HG02642 (cell line): ENCODE data around the gene ANO4.

Experiments used
- ATAC-seq: cut with Tn5 transposase; IDR thresholded peaks from one replicate; pipeline ENCODE4 v1.9.1; 2021; ENCODE audit warnings: mild to moderate bottlenecking; ENCODE audit not compliant: unreplicated experiment, poor library complexity

ANO4 gene

GRCh38 chr12:100800723-100801122 is 6.1 kb downstream of the ANO4 start:
- no peak for ATAC-seq

- no peak for ATAC-seq
Observed at GRCh38 chr12:100801320-100801719, 6.7 kb downstream of the ANO4 start.

GRCh38 chr12:100808777-100809176 is 14.2 kb downstream of the ANO4 start:
- no peak for ATAC-seq

GRCh38 chr12:100820314-100820713 is 25.7 kb downstream of the ANO4 start:
- no peak for ATAC-seq

GRCh38 chr12:100823963-100824362 is 29.4 kb downstream of the ANO4 start:
- no peak for ATAC-seq

- ATAC-seq = no peak
Observed at GRCh38 chr12:100824476-100824875, 29.9 kb downstream of the ANO4 start.

GRCh38 chr12:100826323-100826722 is 31.7 kb downstream of the ANO4 start:
- ATAC-seq = no peak

GRCh38 chr12:100827901-100828520 is 33.4 kb downstream of the ANO4 start:
- no peak for ATAC-seq

- no peak for ATAC-seq
Observed at GRCh38 chr12:100830003-100830795, 35.6 kb downstream of the ANO4 start.

GRCh38 chr12:100833282-100833681 is 38.7 kb downstream of the ANO4 start:
- no peak for ATAC-seq

- ATAC-seq = no peak
Observed at GRCh38 chr12:100840748-100841147, 46.2 kb downstream of the ANO4 start.

GRCh38 chr12:100842156-100842555 is 47.6 kb downstream of the ANO4 start:
- no peak for ATAC-seq

GRCh38 chr12:100843061-100843460 is 48.5 kb downstream of the ANO4 start:
- no peak for ATAC-seq

- ATAC-seq = no peak
Observed at GRCh38 chr12:100845095-100845494, 50.5 kb downstream of the ANO4 start.

GRCh38 chr12:100851637-100852036 is 57.1 kb downstream of the ANO4 start:
- ATAC-seq = no peak

- no peak for ATAC-seq
Observed at GRCh38 chr12:100857418-100857817, 62.8 kb downstream of the ANO4 start.

- ATAC-seq = no peak
Observed at GRCh38 chr12:100857971-100858370, 63.4 kb downstream of the ANO4 start.

- ATAC-seq = no peak
Observed at GRCh38 chr12:100858656-100859055, 64.1 kb downstream of the ANO4 start.

GRCh38 chr12:100859063-100859627 is 64.6 kb downstream of the ANO4 start:
- ATAC-seq = no peak

GRCh38 chr12:100860611-100861010 is 66.0 kb downstream of the ANO4 start:
- ATAC-seq = no peak

- no peak for ATAC-seq
Observed at GRCh38 chr12:100862676-100863075, 68.1 kb downstream of the ANO4 start.

GRCh38 chr12:100864366-100864765 is 69.8 kb downstream of the ANO4 start:
- no peak for ATAC-seq
